A204.1 (cell line): ENCODE results near the gene ZSWIM4.
"Not testable (repeated sequence)": the region's sequence is repeated elsewhere in the genome, so short reads cannot be mapped to it uniquely, and the experiment has no call there.

ENCODE experiments used
- FAIRE-seq: peaks from 2 replicates; lab custom pipeline; 2012; peaks lifted over from hg19 to GRCh38; lab: Jason Lieb, UNC

ZSWIM4 gene

GRCh38 chr19:13778847-13779246 lies 16.4 kb upstream of the ZSWIM4 start:
- FAIRE-seq = no peak

- FAIRE-seq = not testable (repeated sequence)
Observed at GRCh38 chr19:13779794-13780193, 15.4 kb upstream of the ZSWIM4 start.

GRCh38 chr19:13781547-13781946 lies 13.7 kb upstream of the ZSWIM4 start:
- FAIRE-seq = peak; percentile 81

- FAIRE-seq = no peak
Observed at GRCh38 chr19:13782537-13782936, 12.7 kb upstream of the ZSWIM4 start.

GRCh38 chr19:13783565-13784500 lies 11.4 kb upstream of the ZSWIM4 start:
- no peak for FAIRE-seq

- no peak for FAIRE-seq
Observed at GRCh38 chr19:13784731-13785452, 10.4 kb upstream of the ZSWIM4 start.

- FAIRE-seq = no peak
Observed at GRCh38 chr19:13788991-13789390, 6.3 kb upstream of the ZSWIM4 start.

- no peak for FAIRE-seq
Observed at GRCh38 chr19:13790354-13790753, 4.9 kb upstream of the ZSWIM4 start.

GRCh38 chr19:13793317-13793716 lies 1.9 kb upstream of the ZSWIM4 start:
- FAIRE-seq = not testable (repeated sequence)

GRCh38 chr19:13794398-13794756 lies 866 bp upstream of the ZSWIM4 start:
- no peak for FAIRE-seq

- no peak for FAIRE-seq
Observed at GRCh38 chr19:13795595-13796300, 505 bp downstream of the ZSWIM4 start.

GRCh38 chr19:13796301-13797057 lies 1.2 kb downstream of the ZSWIM4 start:
- no peak for FAIRE-seq

GRCh38 chr19:13797058-13797440 lies 1.8 kb downstream of the ZSWIM4 start:
- FAIRE-seq = no peak

GRCh38 chr19:13797870-13798269 lies 2.6 kb downstream of the ZSWIM4 start:
- FAIRE-seq = no peak

GRCh38 chr19:13799669-13800068 lies 4.4 kb downstream of the ZSWIM4 start:
- no peak for FAIRE-seq

- FAIRE-seq = no peak
Observed at GRCh38 chr19:13803038-13803437, 7.8 kb downstream of the ZSWIM4 start.

GRCh38 chr19:13804830-13805683 lies 9.8 kb downstream of the ZSWIM4 start:
- no peak for FAIRE-seq

- FAIRE-seq = no peak
Observed at GRCh38 chr19:13806728-13807127, 11.5 kb downstream of the ZSWIM4 start.

- FAIRE-seq = no peak
Observed at GRCh38 chr19:13807421-13808021, 12.3 kb downstream of the ZSWIM4 start.

- no peak for FAIRE-seq
Observed at GRCh38 chr19:13808856-13809255, 13.6 kb downstream of the ZSWIM4 start.

- no peak for FAIRE-seq
Observed at GRCh38 chr19:13812544-13812943, 17.3 kb downstream of the ZSWIM4 start.
